Mesenchymal stem cell (in vitro differentiated cells and primary cell): Measurements from ENCODE around the gene FAM50B.
A peak's percentile ranks its signal among the peaks of the same experiment; 100 is the strongest.

ENCODE experiments used
- DNase-seq: peaks from one replicate; pipeline ENCODE4 v3.0.0-alpha.2; 2013
- H2AFZ ChIP-seq: one replicate; pipeline ENCODE4 v1.6.1; 2013; ENCODE audit warnings: low read depth, mild to moderate bottlenecking, control low read depth, inconsistent platforms, low read length, moderate library complexity
- H2AK5ac ChIP-seq: 2 replicates; pipeline ENCODE4 v1.6.1; 2013; ENCODE audit warnings: low read length, moderate library complexity, mild to moderate bottlenecking, inconsistent platforms; ENCODE audit not compliant: severe bottlenecking
- H2BK120ac ChIP-seq: one replicate; pipeline ENCODE4 v1.6.1; 2013; ENCODE audit warnings: low read depth, mild to moderate bottlenecking, inconsistent platforms, low read length, moderate library complexity
- H2BK12ac ChIP-seq, 2 experiments: one replicate each; pipeline ENCODE4 v1.6.1; 2013; ENCODE audit warnings: inconsistent platforms in 2 of 2, low read length in 2 of 2, mild to moderate bottlenecking in 2 of 2, moderate library complexity in 2 of 2, control low read depth in 1 of 2
- H2BK15ac ChIP-seq: one replicate; pipeline ENCODE4 v1.6.1; 2013; ENCODE audit warnings: mild to moderate bottlenecking, low read depth, inconsistent platforms; ENCODE audit not compliant: poor library complexity, severe bottlenecking
- H2BK5ac ChIP-seq: 2 replicates; pipeline ENCODE4 v1.6.1; 2013; ENCODE audit warnings: low read depth, mild to moderate bottlenecking, low read length, control low read depth, inconsistent platforms; ENCODE audit not compliant: poor library complexity, severe bottlenecking
- H3K14ac ChIP-seq, 2 experiments: one replicate each; pipeline ENCODE4 v1.6.1; 2013; ENCODE audit warnings: inconsistent platforms in 2 of 2, low read length in 2 of 2, control low read depth in 1 of 2, mild to moderate bottlenecking in 1 of 2, moderate library complexity in 1 of 2
- H3K18ac ChIP-seq, 2 experiments: one replicate each; pipeline ENCODE4 v1.6.1; 2013; ENCODE audit warnings: inconsistent platforms in 2 of 2, low read length in 2 of 2, control low read depth in 1 of 2, low read depth in 1 of 2, mild to moderate bottlenecking in 1 of 2
- H3K23ac ChIP-seq, 2 experiments: one replicate each; pipeline ENCODE4 v1.6.1; 2013; ENCODE audit warnings: inconsistent platforms in 2 of 2, low read length in 2 of 2, mild to moderate bottlenecking in 2 of 2, moderate library complexity in 2 of 2, control low read depth in 1 of 2
- H3K27ac ChIP-seq: 2 replicates; pipeline ENCODE4 v1.5.1; 2013; ENCODE audit warnings: mild to moderate bottlenecking, moderate library complexity, low read length, control low read depth, inconsistent platforms; ENCODE audit not compliant: poor library complexity, severe bottlenecking
- H3K27me3 ChIP-seq, 2 experiments: 2 replicates each; pipeline versions ENCODE4 v1.6.1 to v1.7.0; 2013; ENCODE audit warnings: low read length in 2 of 2, mild to moderate bottlenecking in 2 of 2, moderate library complexity in 2 of 2, control low read depth in 1 of 2, inconsistent platforms in 1 of 2; ENCODE audit not compliant: control insufficient read depth in 1 of 2, insufficient read depth in 1 of 2
- H3K36me3 ChIP-seq, 2 experiments: 2 replicates each; pipeline versions ENCODE4 v1.6.1 to v1.7.0; 2013; ENCODE audit warnings: low read length in 2 of 2, control low read depth in 1 of 2, inconsistent platforms in 1 of 2, low read depth in 1 of 2, mild to moderate bottlenecking in 1 of 2; ENCODE audit not compliant: insufficient read depth in 2 of 2, control insufficient read depth in 1 of 2
- H3K4ac ChIP-seq, 2 experiments: one replicate each; pipeline ENCODE4 v1.6.1; 2013; ENCODE audit warnings: inconsistent platforms in 2 of 2, low read length in 2 of 2, mild to moderate bottlenecking in 2 of 2, moderate library complexity in 2 of 2, control low read depth in 1 of 2, low read depth in 1 of 2
- H3K4me1 ChIP-seq: 2 replicates; pipeline ENCODE4 v1.6.1; 2013; ENCODE audit warnings: low read depth, low read length, control low read depth; ENCODE audit not compliant: control insufficient read depth, insufficient read depth
- H3K4me2 ChIP-seq: 2 replicates; pipeline ENCODE4 v1.6.1; 2013; ENCODE audit warnings: low read length, mild to moderate bottlenecking, inconsistent platforms; ENCODE audit not compliant: poor library complexity, severe bottlenecking
- H3K4me3 ChIP-seq, 2 experiments: 2 replicates each; pipeline versions ENCODE4 v1.5.1 to v1.7.0; 2013; ENCODE audit warnings: low read length in 2 of 2, mild to moderate bottlenecking in 2 of 2, control low read depth in 1 of 2, low read depth in 1 of 2; ENCODE audit not compliant: insufficient read depth in 1 of 2
- H3K79me1 ChIP-seq: replicated peaks from 2 replicates; pipeline ENCODE4 v1.6.1; 2013; ENCODE audit warnings: mild to moderate bottlenecking, control low read depth, low read length, inconsistent platforms; ENCODE audit not compliant: poor library complexity, severe bottlenecking
- H3K9ac ChIP-seq: 2 replicates; pipeline ENCODE4 v1.7.0; 2013; ENCODE audit warnings: mild to moderate bottlenecking, low read length, moderate library complexity
- H3K9me3 ChIP-seq: 2 replicates; pipeline ENCODE4 v1.7.0; 2013; ENCODE audit warnings: mild to moderate bottlenecking, low read length; ENCODE audit not compliant: control insufficient read depth
- H4K8ac ChIP-seq: one replicate; pipeline ENCODE4 v1.6.1; 2013; ENCODE audit warnings: inconsistent platforms, mild to moderate bottlenecking, low read length, moderate library complexity
- H4K91ac ChIP-seq: one replicate; pipeline ENCODE4 v1.6.1; 2013; ENCODE audit warnings: mild to moderate bottlenecking, low read length, inconsistent platforms
- WGBS: methylation state at CpG from one replicate; pipeline ENCODE4 v1.1.7; 2013; ENCODE audit warnings: mixed read lengths; 5-methylcytosine and 5-hydroxymethylcytosine counted together

The FAM50B gene

DNA sequence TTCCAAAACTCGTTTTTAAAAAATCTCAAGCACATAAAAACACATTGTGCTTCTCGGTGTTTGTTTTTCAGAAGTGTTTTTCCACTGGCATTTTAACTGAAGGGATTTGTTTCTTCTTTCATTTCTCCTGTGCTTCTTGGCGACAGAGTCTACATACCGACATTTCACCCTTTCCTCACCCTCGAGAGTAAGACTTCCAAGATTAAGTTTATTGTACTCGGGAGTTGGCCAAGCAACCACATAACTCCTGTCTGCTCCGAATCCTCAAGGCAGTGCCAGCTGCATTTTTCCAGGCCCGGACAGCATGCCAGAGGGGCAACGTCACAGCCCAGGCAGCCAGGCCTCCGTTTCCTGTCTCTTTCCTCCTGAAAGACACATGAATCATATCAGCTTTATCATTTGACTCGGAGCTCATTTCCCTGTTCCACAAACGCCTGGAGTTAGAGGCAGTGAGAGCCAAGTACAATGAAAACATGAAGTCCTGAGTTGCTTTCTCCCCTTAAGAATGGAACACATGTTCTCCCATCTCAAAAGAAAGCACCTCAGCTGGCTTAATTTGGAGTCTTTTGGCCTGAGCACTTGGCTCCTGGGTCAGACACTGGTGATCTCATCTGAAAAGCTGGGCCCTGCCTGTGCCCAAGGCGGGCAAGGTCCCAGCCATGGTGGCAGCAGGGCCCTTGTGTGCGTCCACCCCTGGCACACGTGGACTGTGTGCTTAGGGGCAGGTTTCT, 23.2 kb upstream of the FAM50B start:
- no peaks in the 10 kb centered on the region for H3K9me3 ChIP-seq
- H3K14ac ChIP-seq, result peak overlapping the region in 1 of 2 experiments; percentile 22
- peak overlapping the region; percentile 99 for H2BK5ac ChIP-seq
- peak overlapping the region; percentile 100 for H4K91ac ChIP-seq
- H2BK15ac ChIP-seq, result peak overlapping the region; percentile 53
- no peaks in the 10 kb centered on the region for H3K79me1 ChIP-seq
- H2BK12ac ChIP-seq, result peak overlapping the region; percentile 75 to 99
- H4K8ac ChIP-seq, result peak overlapping the region; percentile 95
- peak overlapping the region; percentile 92 for H2AK5ac ChIP-seq
- peak overlapping the region; percentile 80 for H3K9ac ChIP-seq
- H2BK120ac ChIP-seq, result peak overlapping the region; percentile 95
- 13% methylated on average over 13 of the region's 15 CpGs for WGBS
- peaks cover 20% of the 10 kb centered on the region for H3K4me1 ChIP-seq
- peak overlapping the region; percentile 81 for H2AFZ ChIP-seq
- peak overlapping the region in 1 of 2 experiments; percentile 28 for H3K23ac ChIP-seq
- H3K18ac ChIP-seq, result peak overlapping the region; percentile 83 to 84
- peak overlapping the region; percentile 99 for H3K27ac ChIP-seq
- H3K4me3 ChIP-seq, result peak overlapping the region in 1 of 2 experiments; percentile 45
- no peaks in the 10 kb centered on the region for H3K36me3 ChIP-seq
- peak overlapping the region; percentile 55 to 99 for H3K4ac ChIP-seq
- DNase-seq, result peak; percentile 94
- H3K27me3 ChIP-seq, result no peaks in the 10 kb centered on the region
- no peak overlapping the region for H3K4me2 ChIP-seq

DNA sequence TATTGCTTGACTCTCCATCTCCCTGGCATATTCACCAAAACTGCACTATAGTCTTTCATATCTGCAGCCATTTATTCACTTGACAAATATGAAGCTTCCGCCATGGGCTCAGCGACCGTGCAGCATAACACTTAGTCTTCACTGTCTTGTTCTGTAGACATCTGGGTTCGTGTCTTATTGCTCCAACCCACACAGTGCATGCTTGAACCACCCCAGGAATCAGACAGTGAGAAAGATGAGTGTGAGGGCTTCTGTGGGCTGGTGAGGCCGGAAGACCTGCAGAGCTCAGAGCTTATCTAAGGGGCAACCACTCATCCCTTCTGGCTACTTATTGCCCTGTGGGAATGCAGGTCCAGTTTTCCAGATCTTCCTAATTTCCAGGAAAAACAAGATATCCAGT, 19.9 kb upstream of the FAM50B start:
- H3K4ac ChIP-seq, result no peak overlapping the region
- H2AFZ ChIP-seq, result no peak overlapping the region
- no peak overlapping the region for H3K4me3 ChIP-seq
- H3K79me1 ChIP-seq, result no peaks in the 10 kb centered on the region
- 93% methylated on average over 5 of the region's 5 CpGs for WGBS
- H3K23ac ChIP-seq, result no peak overlapping the region
- no peak overlapping the region for H3K27ac ChIP-seq
- H3K4me2 ChIP-seq, result no peak overlapping the region
- peaks cover 16% of the 10 kb centered on the region for H3K4me1 ChIP-seq
- H4K91ac ChIP-seq, result no peak overlapping the region
- H2BK12ac ChIP-seq, result no peak overlapping the region
- H2BK5ac ChIP-seq, result no peak overlapping the region
- no peak overlapping the region for H3K9ac ChIP-seq
- peak overlapping the region; percentile 33 for H2AK5ac ChIP-seq
- H3K9me3 ChIP-seq, result no peaks in the 10 kb centered on the region
- H2BK15ac ChIP-seq, result no peak overlapping the region
- no peak overlapping the region for H3K18ac ChIP-seq
- H3K14ac ChIP-seq, result no peak overlapping the region
- H2BK120ac ChIP-seq, result no peak overlapping the region
- H3K36me3 ChIP-seq, result no peaks in the 10 kb centered on the region
- H3K27me3 ChIP-seq, result no peaks in the 10 kb centered on the region
- no peak overlapping the region for H4K8ac ChIP-seq
- no peak for DNase-seq

DNA sequence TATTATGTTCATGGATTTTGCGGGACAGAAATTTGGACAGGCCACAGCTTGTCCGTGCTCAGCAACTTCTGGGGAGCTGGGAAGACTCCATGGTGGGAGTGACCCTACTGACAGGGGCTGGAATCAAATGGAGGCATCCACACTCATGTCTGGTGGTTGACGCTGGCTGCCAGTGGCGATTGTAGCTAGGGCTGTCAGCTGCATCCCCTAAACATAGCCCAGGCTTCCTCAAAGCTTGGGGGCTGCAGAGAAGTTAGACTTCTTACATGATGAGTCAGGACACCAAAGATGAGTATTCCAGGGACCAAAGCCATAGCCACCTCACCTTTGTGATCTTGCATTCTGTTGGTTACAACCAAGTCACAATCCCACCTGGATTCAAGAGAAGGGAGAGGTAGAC, 18.4 kb upstream of the FAM50B start:
- Histone ChIP-seq H3K4me2 (no peak overlapping the region), H3K4me3 (no peak overlapping the region), H3K4me1 (peaks cover 6% of the 10 kb centered on the region), H4K8ac (no peak overlapping the region), H4K91ac (no peak overlapping the region), H3K4ac (no peak overlapping the region), H2BK5ac (no peak overlapping the region), H2BK120ac (no peak overlapping the region), H2BK15ac (peak overlapping the region; percentile 34), H2AFZ (no peak overlapping the region), H2AK5ac (no peak overlapping the region), H3K9ac (no peak overlapping the region), H3K27me3 (no peaks in the 10 kb centered on the region), H3K14ac (no peak overlapping the region), H3K9me3 (no peaks in the 10 kb centered on the region), H2BK12ac (no peak overlapping the region), H3K36me3 (no peaks in the 10 kb centered on the region), H3K79me1 (no peaks in the 10 kb centered on the region), H3K23ac (no peak overlapping the region), H3K18ac (no peak overlapping the region), H3K27ac (no peak overlapping the region)
- 94% methylated on average over 4 of the region's 4 CpGs for WGBS
- no peak for DNase-seq

DNA sequence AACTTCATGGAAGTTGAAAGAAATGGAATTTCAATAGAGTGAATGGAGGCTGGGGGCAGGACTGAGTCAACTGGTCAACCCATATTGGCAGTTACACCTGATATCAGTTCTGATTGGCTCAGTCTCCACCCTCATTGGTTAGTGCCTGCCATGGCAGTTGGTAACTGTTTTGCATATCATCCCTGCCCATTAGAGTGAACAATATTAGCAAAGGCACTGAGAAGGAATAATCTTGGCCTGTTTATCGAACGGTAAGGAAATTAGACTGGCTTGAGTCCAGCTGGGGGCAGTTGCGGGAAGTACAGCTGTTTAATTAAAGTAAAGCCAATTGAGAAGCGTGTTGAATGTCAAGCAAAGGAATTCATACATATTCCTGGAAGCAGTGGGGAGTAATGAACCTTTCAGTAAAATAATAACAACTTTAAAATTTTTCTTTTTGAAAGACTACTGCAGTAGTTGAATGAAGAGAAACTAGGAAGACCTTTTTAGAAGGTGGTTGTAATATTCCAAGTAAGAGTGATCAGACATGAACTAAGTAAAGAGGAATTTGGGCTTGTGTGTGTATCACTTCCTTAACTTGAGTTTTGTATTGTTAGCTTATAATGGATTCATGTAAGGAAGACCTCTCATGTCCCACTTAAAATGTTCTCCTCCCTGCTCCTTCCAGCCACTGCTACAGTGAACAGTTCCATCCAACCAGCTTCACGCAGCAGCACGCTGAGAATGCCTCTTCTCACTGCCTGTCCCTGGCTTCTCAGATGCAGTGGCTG, 17.2 kb upstream of the FAM50B start:
- Histone ChIP-seq H4K8ac (peak overlapping the region; percentile 7), H2AFZ (no peak overlapping the region), H3K23ac (no peak overlapping the region), H3K14ac (peak overlapping the region in 1 of 2 experiments; percentile 11), H2BK15ac (no peak overlapping the region), H3K4me3 (no peak overlapping the region), H3K4me2 (no peak overlapping the region), H3K18ac (no peak overlapping the region), H3K27ac (no peak overlapping the region), H3K9ac (no peak overlapping the region), H3K79me1 (no peaks in the 10 kb centered on the region), H3K9me3 (no peaks in the 10 kb centered on the region), H4K91ac (no peak overlapping the region), H2BK120ac (no peak overlapping the region), H3K27me3 (no peaks in the 10 kb centered on the region), H2AK5ac (peak overlapping the region; percentile 71), H2BK5ac (peak overlapping the region; percentile 35), H3K4me1 (peaks cover 3% of the 10 kb centered on the region), H3K36me3 (no peaks in the 10 kb centered on the region), H2BK12ac (no peak overlapping the region), H3K4ac (no peak overlapping the region)
- DNase-seq, result no peak
- 99% methylated on average over 5 of the region's 6 CpGs for WGBS
